HCT116 (cell line): ENCODE measurements around the gene SPPL2B.

Source experiments
- CTCF ChIP-seq, 3 experiments: fragments of 200-600 bp in 1 of 3; sonication (generic) in 1 of 3; IDR thresholded peaks in 2 of 3; conservative IDR thresholded peaks in 1 of 3; 2 replicates each; pipeline ENCODE4 v1.5.1; 2012 to 2017; ENCODE audit warnings: low read depth in 2 of 3, low read length in 2 of 3, antibody characterized with exemption in 1 of 3, borderline replicate concordance in 1 of 3, control low read depth in 1 of 3, mild to moderate bottlenecking in 1 of 3, mixed read lengths in 1 of 3, mixed run types in 1 of 3, moderate library complexity in 1 of 3; ENCODE audit not compliant: insufficient read depth in 1 of 3
- EZH2 ChIP-seq: fragments of 200-600 bp; sonication (generic); IDR thresholded peaks from 2 replicates; pipeline ENCODE4 v1.6.1; 2017; ENCODE audit warnings: antibody characterized with exemption, mixed run types
- POLR2A ChIP-seq: IDR thresholded peaks from 2 replicates; pipeline ENCODE4 v1.7.0; 2011; ENCODE audit warnings: borderline replicate concordance; ENCODE audit not compliant: insufficient read depth, insufficient read length; ENCODE audit errors: extremely low read depth
- POLR2AphosphoS5 ChIP-seq: IDR thresholded peaks from 2 replicates; pipeline ENCODE4 v1.6.1; 2011; ENCODE audit warnings: mild to moderate bottlenecking, low read depth, low read length, moderate library complexity
- REST ChIP-seq: IDR thresholded peaks from 2 replicates; pipeline ENCODE4 v1.6.1; 2012; ENCODE audit warnings: low read depth
- SIN3A ChIP-seq: IDR thresholded peaks from 2 replicates; pipeline ENCODE4 v1.6.1; 2012; ENCODE audit warnings: low read depth
- SRF ChIP-seq: IDR thresholded peaks from 2 replicates; pipeline ENCODE4 v1.6.1; 2012; ENCODE audit warnings: low read depth

DNA sequence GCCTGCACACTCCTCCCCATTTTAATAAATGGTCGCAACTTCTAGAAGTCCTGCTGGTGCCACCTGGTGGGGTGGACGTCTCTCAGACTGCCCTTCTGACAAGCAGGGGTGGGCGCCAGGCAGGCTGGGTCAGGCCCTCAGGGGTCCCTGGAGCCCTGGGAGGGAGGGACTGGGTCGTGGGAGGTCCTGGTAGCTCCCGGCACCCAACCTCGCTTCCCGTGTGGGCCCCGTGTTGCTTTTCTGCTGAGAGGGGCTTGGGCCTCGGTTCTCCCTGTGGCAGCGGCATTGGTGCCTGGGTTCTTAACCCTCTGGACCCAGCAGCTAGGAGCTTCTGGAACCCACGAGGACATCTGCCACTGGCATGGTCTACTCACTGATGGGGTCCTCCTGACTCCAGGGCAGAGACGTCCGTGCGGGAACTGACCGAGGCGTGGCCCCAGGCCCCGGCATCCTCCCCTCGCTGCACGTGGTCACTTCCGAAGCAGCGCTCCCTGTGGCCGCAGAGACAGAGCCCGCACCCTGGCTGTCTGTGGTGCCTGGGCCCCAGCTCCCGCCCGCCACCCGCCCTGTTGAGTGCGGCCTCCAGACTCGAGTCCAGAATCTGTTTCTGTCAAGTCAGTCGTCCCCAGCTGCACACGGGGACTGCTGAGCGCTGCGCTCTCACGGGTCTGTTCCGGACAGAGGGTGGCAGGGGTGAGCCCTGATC lies 25.6 kb downstream of the SPPL2B start:
- no peak for TF ChIP-seq CTCF (IDR thresholded peaks at IDR 0.05 in 2 of 3, conservative IDR thresholded peaks at IDR 0.05 in 1 of 3; ENCODE audit: borderline replicate concordance in 1 of 3, insufficient read depth in 1 of 3, low read depth in 2 of 3, low read length in 2 of 3)
- TF ChIP-seq POLR2A: no peak
- no peak for TF ChIP-seq SIN3A
- no peak for TF ChIP-seq REST
- no peak for TF ChIP-seq SRF
- no peak for TF ChIP-seq EZH2
- TF ChIP-seq POLR2AphosphoS5: no peak
